ACC112 (cell line): ENCODE data around the gene SPTSSA.
"Not testable (repeated sequence)": the region's sequence is repeated elsewhere in the genome, so short reads cannot be mapped to it uniquely, and the experiment has no call there.

Experiments used
- H2AFZ ChIP-seq: fragments of 200-600 bp; sonication (generic); one replicate; pipeline ENCODE4 v1.6.0; 2017; ENCODE audit warnings: antibody characterized with exemption, low read length; ENCODE audit not compliant: unreplicated experiment
- H3K27ac ChIP-seq: fragments of 200-600 bp; sonication (generic); 2 replicates; pipeline ENCODE4 v1.5.1; 2014; ENCODE audit warnings: low read depth, mild to moderate bottlenecking, antibody characterized with exemption, low read length, moderate library complexity
- H3K27me3 ChIP-seq: fragments of 200-600 bp; sonication (generic); 2 replicates; pipeline ENCODE4 v1.6.1; 2014; ENCODE audit warnings: mild to moderate bottlenecking, antibody characterized with exemption, low read length, moderate library complexity, mixed read lengths; ENCODE audit not compliant: insufficient read depth
- H3K36me3 ChIP-seq: fragments of 200-600 bp; sonication (generic); 2 replicates; pipeline ENCODE4 v1.6.1; 2016; ENCODE audit warnings: mild to moderate bottlenecking, antibody characterized with exemption, low read length, moderate library complexity, mixed read lengths; ENCODE audit not compliant: insufficient read depth
- H3K4me1 ChIP-seq: fragments of 200-600 bp; sonication (generic); one replicate; pipeline ENCODE4 v1.6.1; 2016; ENCODE audit warnings: low read length, mixed read lengths; ENCODE audit not compliant: insufficient read depth, unreplicated experiment, control insufficient read depth
- H3K4me3 ChIP-seq: fragments of 200-600 bp; sonication (generic); 2 replicates; pipeline ENCODE4 v1.5.1; 2014; ENCODE audit warnings: mild to moderate bottlenecking, low read depth, low read length
- H3K79me2 ChIP-seq: fragments of 200-600 bp; sonication (generic); one replicate; pipeline ENCODE4 v1.6.0; 2016; ENCODE audit warnings: low read length; ENCODE audit not compliant: control insufficient read depth, unreplicated experiment, insufficient read depth

Gene SPTSSA

GRCh38 chr14:34428102-34428466 is 34.0 kb downstream of the SPTSSA start:
- H2AFZ ChIP-seq, H3K27ac ChIP-seq, H3K79me2 ChIP-seq, H3K27me3 ChIP-seq, H3K4me3 ChIP-seq, H3K4me1 ChIP-seq, H3K36me3 ChIP-seq: not testable (repeated sequence)

- Histone ChIP-seq H3K36me3 (no peaks in the 10 kb centered on the region), H3K27me3 (no peaks in the 10 kb centered on the region), H3K27ac (no peak overlapping the region), H2AFZ (no peak overlapping the region), H3K4me3 (no peak overlapping the region), H3K4me1 (no peaks in the 10 kb centered on the region), H3K79me2 (no peaks in the 10 kb centered on the region)
Measured at GRCh38 chr14:34426313-34427295, 35.4 kb downstream of the SPTSSA start.

- Histone ChIP-seq H2AFZ (no peak overlapping the region), H3K27ac (no peak overlapping the region), H3K79me2 (no peaks in the 10 kb centered on the region), H3K27me3 (no peaks in the 10 kb centered on the region), H3K36me3 (no peaks in the 10 kb centered on the region), H3K4me1 (no peaks in the 10 kb centered on the region), H3K4me3 (no peak overlapping the region)
Measured at GRCh38 chr14:34425095-34425851, 36.8 kb downstream of the SPTSSA start.

DNA sequence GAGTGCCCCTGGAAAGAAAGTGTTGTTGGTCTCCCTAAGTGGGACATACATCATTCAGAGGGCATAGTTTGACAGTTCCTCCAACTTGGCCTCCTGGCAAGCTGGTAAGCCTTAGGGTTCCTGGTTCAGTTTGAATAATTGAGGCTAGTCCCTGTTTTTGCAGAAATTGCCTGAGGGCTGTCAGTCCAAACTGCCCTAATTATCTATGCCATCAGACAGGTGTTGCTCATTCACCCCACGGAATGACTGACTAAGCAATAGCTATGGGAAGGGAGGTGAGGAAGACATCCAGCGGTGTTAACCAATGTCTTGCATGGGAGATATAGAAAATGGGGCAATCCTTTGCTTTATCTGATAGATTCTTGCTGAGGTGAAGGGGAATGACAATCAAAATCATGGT is 37.6 kb downstream of the SPTSSA start:
- H3K27ac ChIP-seq = no peak overlapping the region
- H3K36me3 ChIP-seq = no peaks in the 10 kb centered on the region
- H3K4me1 ChIP-seq = no peaks in the 10 kb centered on the region
- no peak overlapping the region for H3K4me3 ChIP-seq
- H2AFZ ChIP-seq = no peak overlapping the region
- H3K27me3 ChIP-seq = no peaks in the 10 kb centered on the region
- no peaks in the 10 kb centered on the region for H3K79me2 ChIP-seq

GRCh38 chr14:34423445-34423844 is 38.6 kb downstream of the SPTSSA start:
- no peaks in the 10 kb centered on the region for H3K79me2 ChIP-seq
- no peaks in the 10 kb centered on the region for H3K27me3 ChIP-seq
- H3K36me3 ChIP-seq = no peaks in the 10 kb centered on the region
- no peaks in the 10 kb centered on the region for H3K4me1 ChIP-seq
- H3K4me3 ChIP-seq = no peak overlapping the region
- H2AFZ ChIP-seq = no peak overlapping the region
- no peak overlapping the region for H3K27ac ChIP-seq

- Histone ChIP-seq H3K27me3 (no peaks in the 10 kb centered on the region; the same call in none of the 2 replicates), H3K27ac (no peak overlapping the region), H3K4me1 (no peaks in the 10 kb centered on the region), H3K79me2 (no peaks in the 10 kb centered on the region), H3K4me3 (no peak overlapping the region), H3K36me3 (no peaks in the 10 kb centered on the region), H2AFZ (no peak overlapping the region)
Measured at GRCh38 chr14:34420547-34421150, 41.4 kb downstream of the SPTSSA start.

DNA sequence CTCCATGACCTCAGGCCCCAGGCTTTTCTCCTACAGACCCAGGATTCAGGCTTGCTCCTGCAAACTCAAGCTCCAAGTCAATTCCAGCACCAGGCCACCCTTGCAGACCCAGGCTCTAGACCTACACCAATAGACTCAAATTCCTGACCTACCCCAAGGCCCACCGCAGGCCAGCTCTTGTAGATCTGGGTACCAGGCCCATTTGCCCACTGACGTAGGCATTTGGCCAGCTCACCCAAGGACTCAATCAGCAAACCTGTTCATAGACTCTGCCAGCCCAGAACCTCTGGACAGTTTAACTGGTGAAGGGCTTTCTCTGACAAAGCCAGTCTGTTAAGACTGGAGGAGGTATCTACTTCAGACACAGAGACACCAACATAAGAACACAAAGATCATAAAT is 52.3 kb downstream of the SPTSSA start:
- Histone ChIP-seq H3K27me3 (peaks cover 3% of the 10 kb centered on the region; the same call in 1 of the 2 replicates), H3K79me2 (no peaks in the 10 kb centered on the region)

DNA sequence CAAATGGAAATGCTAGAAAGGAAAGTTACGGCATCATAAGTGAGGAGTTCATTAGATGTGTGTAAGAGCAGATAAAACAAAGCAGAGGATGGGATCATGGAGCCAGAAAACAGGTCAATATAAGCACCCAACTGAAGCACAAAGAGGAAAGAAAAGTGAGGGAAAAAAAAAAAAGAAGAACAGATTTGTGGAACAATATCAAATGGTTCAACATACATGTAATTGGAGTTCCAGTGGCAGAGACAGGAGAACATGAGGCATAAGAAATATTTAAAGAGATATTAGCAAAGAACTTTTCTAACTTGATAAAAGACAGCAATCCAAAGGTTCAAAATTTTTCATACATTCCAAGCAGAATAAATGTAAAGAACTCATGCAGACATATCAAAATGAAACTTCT is 54.1 kb downstream of the SPTSSA start:
- peaks cover 3% of the 10 kb centered on the region; the same call in 1 of the 2 replicates for H3K27me3 ChIP-seq
- H2AFZ ChIP-seq = no peak overlapping the region
- no peak overlapping the region for H3K27ac ChIP-seq
- no peaks in the 10 kb centered on the region for H3K36me3 ChIP-seq
- H3K79me2 ChIP-seq = no peaks in the 10 kb centered on the region
- H3K4me1 ChIP-seq = no peaks in the 10 kb centered on the region
- H3K4me3 ChIP-seq = no peak overlapping the region

More for the DNA sequence above, 52.3 kb downstream of the SPTSSA start:
- Histone ChIP-seq H3K27ac (no peak overlapping the region), H3K4me3 (no peak overlapping the region), H3K36me3 (no peaks in the 10 kb centered on the region), H2AFZ (no peak overlapping the region), H3K4me1 (no peaks in the 10 kb centered on the region)

DNA sequence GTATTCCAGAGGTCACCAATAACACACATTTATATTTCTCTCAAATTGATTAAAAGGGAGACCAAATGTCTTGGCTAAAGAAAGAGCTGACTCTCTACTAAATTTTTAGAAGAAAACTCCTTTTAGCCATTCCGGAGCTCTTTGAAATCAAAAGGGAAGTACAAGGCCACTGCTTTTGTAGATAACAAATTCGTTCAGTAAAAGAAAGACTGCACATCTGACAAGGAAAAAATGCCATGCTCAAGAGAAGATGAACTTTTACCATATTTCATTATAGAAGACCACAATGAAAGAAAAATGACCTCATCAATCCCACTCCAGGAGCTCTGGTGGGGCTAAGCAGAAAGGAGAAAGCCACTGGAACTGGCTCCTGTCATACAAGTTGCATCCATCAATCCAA is 57.6 kb downstream of the SPTSSA start:
- Histone ChIP-seq H3K4me3 (no peak overlapping the region), H3K27me3 (peaks cover 3% of the 10 kb centered on the region; the same call in 1 of the 2 replicates), H2AFZ (no peak overlapping the region), H3K79me2 (no peaks in the 10 kb centered on the region), H3K36me3 (no peaks in the 10 kb centered on the region), H3K4me1 (no peaks in the 10 kb centered on the region), H3K27ac (no peak overlapping the region)

DNA sequence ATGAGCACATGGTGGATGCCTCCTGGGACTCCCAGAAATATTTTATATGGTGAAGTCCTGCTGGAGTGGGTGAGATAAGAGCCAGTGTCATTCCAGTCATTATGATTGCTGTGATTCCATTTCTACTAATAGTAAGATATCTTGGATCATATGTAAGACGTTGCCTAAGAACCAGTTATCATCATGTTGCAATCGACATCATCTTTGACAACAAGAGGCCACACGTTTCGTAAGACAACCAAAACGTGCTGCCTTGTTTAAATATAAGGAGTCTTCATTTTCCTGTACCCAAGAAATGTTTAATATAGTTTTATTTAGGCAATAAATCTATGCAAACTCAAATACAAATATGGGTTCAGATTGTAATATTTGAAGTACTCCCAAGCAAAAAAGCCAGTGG is 58.4 kb downstream of the SPTSSA start:
- peaks cover 3% of the 10 kb centered on the region; the same call in 1 of the 2 replicates for H3K27me3 ChIP-seq
- H2AFZ ChIP-seq = no peak overlapping the region
- H3K36me3 ChIP-seq = no peaks in the 10 kb centered on the region
- no peaks in the 10 kb centered on the region for H3K4me1 ChIP-seq
- no peak overlapping the region for H3K27ac ChIP-seq
- H3K79me2 ChIP-seq = no peaks in the 10 kb centered on the region
- H3K4me3 ChIP-seq = no peak overlapping the region
